Measurements from ENCODE around the gene ICAM2.

GRCh38 chr17:64006361-64007088, 13.9 kb downstream of the ICAM2 start:
- TF ChIP-seq CTCF (IDR thresholded peaks at IDR 0.05): no peak
- no peak for TF ChIP-seq ZFX (IDR thresholded peaks at IDR 0.05; ENCODE audit: borderline replicate concordance)

All from 22Rv1 (cell line).